Esophagus squamous epithelium (tissue), 5 donors: ENCODE measurements around the gene MRPL45. TPM values are rescaled to one million over a fixed set of nuclear protein-coding genes. Genes with fewer than 3 reads are reported as not detected.

ENCODE experiments used
- DNase-seq: peaks from one replicate; lab custom pipeline; 2025; lab: John Stamatoyannopoulos, UW
- H3K27ac ChIP-seq, 4 donors: fragments of 200-600 bp; sonication (generic); one replicate each; pipeline ENCODE4 v1.5.1; 2016 to 2019; ENCODE audit warnings: mild to moderate bottlenecking in 1 of 4
- H3K27me3 ChIP-seq, 4 donors: fragments of 200-600 bp; sonication (generic); 1 replicate in 3 of 4; 2 replicates in 1 of 4; pipeline versions ENCODE4 v1.5.1 to v1.6.0; 2017 to 2021; ENCODE audit warnings: antibody characterized with exemption in 1 of 4
- H3K36me3 ChIP-seq, 3 donors: fragments of 200-600 bp; sonication (generic); one replicate each; pipeline ENCODE4 v1.5.1; 2016 to 2019
- H3K4me1 ChIP-seq, 3 donors: fragments of 200-600 bp; sonication (generic); one replicate each; pipeline ENCODE4 v1.5.1; 2017 to 2019
- H3K4me3 ChIP-seq, 4 donors: fragments of 200-600 bp; sonication (generic); 1 replicate in 3 of 4; 2 replicates in 1 of 4; pipeline ENCODE4 v1.5.1; 2016 to 2019; ENCODE audit warnings: mild to moderate bottlenecking in 2 of 4, moderate library complexity in 1 of 4
- H3K9me3 ChIP-seq, 3 donors: fragments of 200-600 bp; sonication (generic); one replicate each; pipeline ENCODE4 v1.5.1; 2016 to 2019
- CTCF ChIP-seq, 6 experiments: fragments of 450-650 bp in 4 of 6; fragments of 200-600 bp in 2 of 6; sonication (generic) in 2 of 6; IDR thresholded peaks; one replicate each; pipeline ENCODE4 v1.5.1; 2016 to 2019; ENCODE audit warnings: antibody characterized with exemption in 6 of 6, mild to moderate bottlenecking in 4 of 6, moderate library complexity in 4 of 6
- POLR2A ChIP-seq, 4 donors: fragments of 450-650 bp; IDR thresholded peaks; one replicate each; pipeline ENCODE4 v1.6.1; 2017; ENCODE audit warnings: antibody characterized with exemption in 4 of 4, mild to moderate bottlenecking in 4 of 4, moderate library complexity in 3 of 4
- WGBS, 2 donors: methylation state at CpG; one replicate each; pipeline ENCODE4 v1.1.5; 2018; 5-methylcytosine and 5-hydroxymethylcytosine counted together
- intact Hi-C: fragments of 100-400 bp; cut with DNase I; formaldehyde crosslinking; loops from one replicate; pipeline ENCODE4 v1.15.0; 2022
- total RNA-seq, 4 donors: library from RNA; depleted of rRNA; stranded (reverse); fragments of >200 nt; gene quantifications; one replicate each; pipeline ENCODE4 v1.1.0, GENCODE V29; 2016
- donor health status: DM: yes; HTN: yes; CAD: no.

The MRPL45 gene
- total RNA-seq, 4 donors from 2014 or later, result 21.3 to 33.0 (median 29.9) TPM

DNA sequence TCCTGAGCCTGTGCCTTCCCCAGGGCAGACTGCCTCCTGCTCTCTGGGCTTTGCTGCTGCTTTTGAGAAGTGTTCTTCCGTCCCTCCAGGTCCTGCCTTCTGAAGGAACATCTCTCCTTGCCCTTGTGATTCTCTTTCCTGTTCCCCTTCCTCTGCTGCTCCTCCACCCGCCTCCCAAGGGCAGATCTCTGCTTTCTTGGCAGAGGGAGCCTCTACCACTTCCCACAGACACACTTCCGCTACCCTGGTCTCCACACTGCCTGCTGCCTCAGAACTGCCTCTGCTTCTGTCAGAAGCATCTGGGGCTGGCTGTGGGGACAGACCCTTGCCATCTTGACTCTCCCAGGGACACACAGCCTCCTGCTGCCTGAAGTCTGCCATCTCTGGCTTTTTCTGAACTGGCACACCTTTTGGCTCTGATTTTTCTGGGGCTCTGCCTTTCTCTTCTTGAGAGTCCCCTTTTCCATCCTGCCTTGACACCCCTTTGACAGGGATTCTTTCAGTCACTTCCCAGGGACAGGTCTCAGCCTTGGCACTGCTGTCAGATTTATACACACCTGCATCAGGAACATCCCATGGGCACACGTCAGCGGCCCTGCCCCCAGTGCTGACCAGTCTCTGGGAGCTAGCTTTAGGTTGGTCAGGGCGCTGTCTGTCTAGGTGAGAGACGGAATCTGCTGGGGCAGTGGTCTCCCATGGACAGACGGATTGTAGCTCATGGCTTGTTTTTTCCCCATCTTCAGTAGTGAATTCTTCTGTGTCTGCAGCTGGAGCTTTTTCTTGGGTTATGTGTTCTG is 30.2 kb downstream of the MRPL45 start:
- no peak overlapping the region for H3K27ac ChIP-seq
- intact Hi-C loops, result no loop called here
- DNase-seq, result no peak
- peaks cover 0 to 38% (median 0%) of the 10 kb centered on the region in 4 donors for H3K27me3 ChIP-seq
- H3K9me3 ChIP-seq, result no peaks in the 10 kb centered on the region
- 75 to 77% methylated on average over 5 to 8 of the region's 8 CpGs for WGBS, 2 donors
- H3K4me3 ChIP-seq, result no peak overlapping the region
- H3K36me3 ChIP-seq, result peaks cover 0 to 20% (median 3%) of the 10 kb centered on the region in 3 donors
- H3K4me1 ChIP-seq, result peaks cover 0 to 5% (median 0%) of the 10 kb centered on the region in 3 donors
- TF ChIP-seq POLR2A (IDR thresholded peaks at IDR 0.05) (no peak), CTCF (IDR thresholded peaks at IDR 0.05) (no peak)

- Histone ChIP-seq H3K36me3 (peaks cover 0 to 12% (median 3%) of the 10 kb centered on the region in 3 donors), H3K27ac (no peak overlapping the region), H3K27me3 (peaks cover 0 to 46% (median 0%) of the 10 kb centered on the region in 4 donors), H3K4me1 (peaks cover 0 to 5% (median 0%) of the 10 kb centered on the region in 3 donors), H3K9me3 (no peaks in the 10 kb centered on the region), H3K4me3 (no peak overlapping the region)
- TF ChIP-seq CTCF (IDR thresholded peaks at IDR 0.05) (no peak), POLR2A (IDR thresholded peaks at IDR 0.05) (no peak)
- intact Hi-C loops, result no loop called here
- no peak for DNase-seq
- 33 to 38% methylated on average over 1 of the region's 1 CpG for WGBS, 2 donors
Measured at GRCh38 chr17:38327936-38328335, 31.0 kb downstream of the MRPL45 start.

DNA sequence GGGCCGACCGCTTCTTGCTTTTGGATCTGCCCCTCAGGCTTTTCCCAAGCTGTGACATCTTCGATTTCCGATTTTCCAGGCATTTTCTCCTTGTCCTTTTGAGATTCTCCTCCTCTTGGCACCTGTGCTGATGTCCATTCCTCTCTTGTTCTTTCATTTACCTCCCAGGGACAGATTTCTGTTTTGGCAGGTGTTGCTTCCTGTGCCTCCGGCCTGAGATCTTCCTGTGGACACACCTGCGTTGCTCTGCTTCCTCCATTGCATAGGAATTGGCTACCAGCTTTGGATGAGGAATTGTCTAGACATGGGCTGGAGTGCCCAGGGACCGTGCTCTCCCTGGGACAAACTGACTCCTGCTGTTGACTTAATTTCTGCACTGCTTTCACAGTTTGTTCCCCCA is 31.7 kb downstream of the MRPL45 start:
- DNase-seq, result no peak
- H3K27ac ChIP-seq, result no peak overlapping the region
- H3K27me3 ChIP-seq, result peaks cover 0 to 52% (median 0%) of the 10 kb centered on the region in 4 donors
- H3K9me3 ChIP-seq, result no peaks in the 10 kb centered on the region
- no peak for TF ChIP-seq CTCF (IDR thresholded peaks at IDR 0.05)
- no peak for TF ChIP-seq POLR2A (IDR thresholded peaks at IDR 0.05)
- WGBS, 2 donors, result 56 to 58% methylated on average over 7 of the region's 7 CpGs
- peaks cover 0 to 5% (median 0%) of the 10 kb centered on the region in 3 donors for H3K4me1 ChIP-seq
- intact Hi-C loops, result no loop called here
- H3K36me3 ChIP-seq, result peaks cover 0 to 6% (median 3%) of the 10 kb centered on the region in 3 donors
- H3K4me3 ChIP-seq, result no peak overlapping the region

- 83 to 89% methylated on average over 6 to 7 of the region's 7 CpGs for WGBS, 2 donors
- no peak for DNase-seq
- intact Hi-C loops, result no loop called here
- TF ChIP-seq CTCF (IDR thresholded peaks at IDR 0.05) (no peak), POLR2A (IDR thresholded peaks at IDR 0.05) (no peak)
- Histone ChIP-seq H3K36me3 (no peaks in the 10 kb centered on the region), H3K4me1 (peaks cover 0 to 5% (median 0%) of the 10 kb centered on the region in 3 donors), H3K9me3 (no peaks in the 10 kb centered on the region), H3K4me3 (no peak overlapping the region), H3K27me3 (peaks cover 0 to 59% (median 0%) of the 10 kb centered on the region in 4 donors), H3K27ac (no peak overlapping the region)
Measured at GRCh38 chr17:38329284-38329683, 32.3 kb downstream of the MRPL45 start.
